Lung (tissue), 12 donors: ENCODE results near the gene OR8S1. TPM values are rescaled to one million over a fixed set of nuclear protein-coding genes. Genes with fewer than 3 reads are reported as not detected.
"Not testable (repeated sequence)": the region's sequence is repeated elsewhere in the genome, so short reads cannot be mapped to it uniquely, and the experiment has no call there.

Experiments
- ATAC-seq: fragments of 200-7000 bp; cut with Tn5 transposase; one replicate; pipeline ENCODE4 v1.9.1; 2020; ENCODE audit warnings: moderate number of reproducible peaks; ENCODE audit not compliant: insufficient read depth, low FRiP score
- DNase-seq, 3 donors: peaks; one replicate each; pipeline ENCODE4 v3.0.0-alpha.2; 2013 to 2017
- H3K27ac ChIP-seq, 2 donors: one replicate each; pipeline ENCODE4 v1.5.1; 2013; ENCODE audit warnings: mild to moderate bottlenecking in 2 of 2, moderate library complexity in 2 of 2, control low read depth in 1 of 2, inconsistent platforms in 1 of 2, low read depth in 1 of 2, low read length in 1 of 2
- H3K27me3 ChIP-seq, 3 donors: one replicate each; pipeline ENCODE4 v1.5.1; 2013; ENCODE audit warnings: low read length in 2 of 3; ENCODE audit not compliant: control insufficient read depth in 3 of 3, insufficient read depth in 3 of 3
- H3K36me3 ChIP-seq, 4 donors: one replicate each; pipeline ENCODE4 v1.5.1; 2013; ENCODE audit warnings: low read length in 4 of 4, mild to moderate bottlenecking in 1 of 4, moderate library complexity in 1 of 4; ENCODE audit not compliant: control insufficient read depth in 4 of 4, insufficient read depth in 4 of 4
- H3K4me1 ChIP-seq, 5 donors: one replicate each; pipeline ENCODE4 v1.5.1; 2013; ENCODE audit warnings: low read length in 5 of 5, mild to moderate bottlenecking in 2 of 5, moderate library complexity in 1 of 5; ENCODE audit not compliant: control insufficient read depth in 5 of 5, insufficient read depth in 5 of 5
- H3K4me3 ChIP-seq: one replicate; pipeline ENCODE4 v1.5.1; 2013; ENCODE audit warnings: mild to moderate bottlenecking, control low read depth, moderate library complexity
- H3K9ac ChIP-seq, 2 donors: one replicate each; pipeline ENCODE4 v1.5.1; 2013; ENCODE audit warnings: low read length in 2 of 2, control low read depth in 1 of 2; ENCODE audit not compliant: insufficient read depth in 1 of 2
- H3K9me3 ChIP-seq, 4 donors: one replicate each; pipeline ENCODE4 v1.5.1; 2013; ENCODE audit warnings: low read length in 3 of 4, mild to moderate bottlenecking in 1 of 4, moderate library complexity in 1 of 4; ENCODE audit not compliant: control insufficient read depth in 4 of 4, insufficient read depth in 3 of 4
- WGBS, 2 donors: extraction: QIAGEN DNeasy Blood & Tissue Kit; methylation state at CpG; one replicate each; pipeline ENCODE4 v1.1.7; 2013; 5-methylcytosine and 5-hydroxymethylcytosine counted together
- polyA plus RNA-seq, 2 donors: library from polyadenylated mRNA; stranded (reverse); fragments of 200-250 nt; gene quantifications; one replicate each; pipeline ENCODE4 v1.2.1, GENCODE V29; 2013
- total RNA-seq, 2 donors: library from RNA; depleted of rRNA in 1 of 2; stranded (reverse); fragments of >200 nt in 1 of 2; gene quantifications; one replicate each; pipeline ENCODE4 v1.2.1, GENCODE V29; 2014 to 2021
- TF ChIP-seq, protein P1 (sequence below): IDR thresholded peaks from 2 replicates; pipeline ENCODE4 v1.5.1; 2012; ENCODE audit warnings: mild to moderate bottlenecking; ENCODE audit errors: control extremely low read depth, extremely low read depth
- donor health status: control.
- donor health status: control.
- donor health status: Bipolar disorder and iron deficiency.
- donor health status: healthy.
- donor health status: DM: yes; HTN: yes; CAD: no.

Gene OR8S1
- total and polyA plus RNA-seq, 4 donors = not detected

DNA sequence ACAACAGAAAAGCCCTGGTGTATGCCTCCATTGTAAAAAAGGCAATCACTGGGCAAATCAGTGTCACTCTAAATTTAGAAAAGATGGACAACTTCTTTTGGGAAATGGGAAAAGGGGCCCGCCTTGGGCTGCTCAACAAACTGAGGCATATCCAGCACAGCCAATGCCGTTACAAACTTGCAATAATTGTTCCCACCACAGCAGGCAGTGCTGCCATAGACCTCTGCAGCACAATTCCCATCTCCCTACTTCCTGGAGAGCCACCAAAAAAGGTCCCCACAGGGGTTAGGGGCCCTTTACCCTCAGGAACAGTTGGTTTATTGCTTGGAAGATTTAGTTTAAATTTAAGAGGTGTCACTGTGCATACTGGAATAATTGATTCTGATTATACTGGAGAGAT, 16.4 kb upstream of the OR8S1 start:
- no peak for ATAC-seq
- Histone ChIP-seq H3K9ac (no peak overlapping the region), H3K9me3 (peaks cover 0 to 6% (median 0%) of the 10 kb centered on the region in 4 donors), H3K4me3 (no peak overlapping the region), H3K36me3 (no peaks in the 10 kb centered on the region), H3K27ac (no peak overlapping the region), H3K27me3 (no peaks in the 10 kb centered on the region), H3K4me1 (no peaks in the 10 kb centered on the region)
- TF ChIP-seq, protein P1, sequence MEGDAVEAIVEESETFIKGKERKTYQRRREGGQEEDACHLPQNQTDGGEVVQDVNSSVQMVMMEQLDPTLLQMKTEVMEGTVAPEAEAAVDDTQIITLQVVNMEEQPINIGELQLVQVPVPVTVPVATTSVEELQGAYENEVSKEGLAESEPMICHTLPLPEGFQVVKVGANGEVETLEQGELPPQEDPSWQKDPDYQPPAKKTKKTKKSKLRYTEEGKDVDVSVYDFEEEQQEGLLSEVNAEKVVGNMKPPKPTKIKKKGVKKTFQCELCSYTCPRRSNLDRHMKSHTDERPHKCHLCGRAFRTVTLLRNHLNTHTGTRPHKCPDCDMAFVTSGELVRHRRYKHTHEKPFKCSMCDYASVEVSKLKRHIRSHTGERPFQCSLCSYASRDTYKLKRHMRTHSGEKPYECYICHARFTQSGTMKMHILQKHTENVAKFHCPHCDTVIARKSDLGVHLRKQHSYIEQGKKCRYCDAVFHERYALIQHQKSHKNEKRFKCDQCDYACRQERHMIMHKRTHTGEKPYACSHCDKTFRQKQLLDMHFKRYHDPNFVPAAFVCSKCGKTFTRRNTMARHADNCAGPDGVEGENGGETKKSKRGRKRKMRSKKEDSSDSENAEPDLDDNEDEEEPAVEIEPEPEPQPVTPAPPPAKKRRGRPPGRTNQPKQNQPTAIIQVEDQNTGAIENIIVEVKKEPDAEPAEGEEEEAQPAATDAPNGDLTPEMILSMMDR = no peak
- WGBS, 2 donors = 75 to 88% methylated on average over 2 of the region's 2 CpGs
- DNase-seq = no peak

DNA sequence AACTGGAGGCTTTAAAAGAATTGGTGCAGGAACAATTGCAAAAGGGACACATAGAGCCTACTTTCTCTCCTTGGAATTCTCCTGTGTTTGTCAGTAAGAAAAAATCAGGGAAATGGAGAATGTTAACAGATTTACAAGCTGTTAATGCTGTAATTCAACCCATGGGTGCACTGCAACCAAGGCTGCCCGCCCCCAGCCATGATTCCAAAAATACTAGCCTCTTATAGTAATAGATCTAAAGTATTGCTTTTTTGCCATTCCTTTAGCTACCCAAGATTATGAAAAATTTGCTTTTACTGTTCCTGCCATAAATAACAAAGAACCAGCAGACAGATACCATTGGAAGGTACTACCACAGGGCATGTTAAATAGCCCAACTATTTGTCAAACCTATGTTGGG, 15.3 kb upstream of the OR8S1 start:
- Histone ChIP-seq H3K4me3 (no peak overlapping the region), H3K27ac (no peak overlapping the region), H3K4me1 (no peaks in the 10 kb centered on the region), H3K27me3 (no peaks in the 10 kb centered on the region), H3K9ac (no peak overlapping the region), H3K9me3 (peaks cover 0 to 6% (median 0%) of the 10 kb centered on the region in 4 donors), H3K36me3 (no peaks in the 10 kb centered on the region)
- no peak for DNase-seq
- WGBS, 2 donors = 34 to 50% methylated on average over 1 of the region's 1 CpG
- ATAC-seq = no peak
- TF ChIP-seq, protein P1 = no peak

DNA sequence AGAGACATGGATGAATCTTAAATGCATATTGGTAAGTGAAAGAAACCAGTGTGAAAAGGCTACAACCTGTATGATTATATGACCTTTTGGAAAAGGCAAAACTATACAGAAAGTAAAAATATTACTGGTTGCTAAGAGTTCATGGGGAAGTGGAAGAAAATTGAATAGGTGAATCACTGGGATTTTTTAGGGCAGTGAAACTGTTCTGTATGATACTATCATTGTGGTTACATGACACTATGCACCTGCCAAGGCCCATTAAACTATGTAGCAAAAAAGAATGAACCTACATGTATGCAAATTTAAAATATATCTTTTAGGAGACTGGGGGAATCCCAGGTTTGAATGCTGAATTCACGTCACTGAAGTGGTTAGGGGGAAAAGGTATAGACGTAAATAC, 12.6 kb upstream of the OR8S1 start:
- H3K9ac ChIP-seq = no peak overlapping the region
- WGBS, 2 donors = 66 to 93% methylated on average over 2 of the region's 2 CpGs
- DNase-seq (no peak), ATAC-seq (no peak)
- no peaks in the 10 kb centered on the region for H3K27me3 ChIP-seq
- H3K9me3 ChIP-seq = peaks cover 0 to 6% (median 0%) of the 10 kb centered on the region in 4 donors
- no peaks in the 10 kb centered on the region for H3K36me3 ChIP-seq
- H3K4me1 ChIP-seq = no peaks in the 10 kb centered on the region
- no peak overlapping the region for H3K27ac ChIP-seq
- TF ChIP-seq, protein P1 = no peak
- H3K4me3 ChIP-seq = no peak overlapping the region

DNA sequence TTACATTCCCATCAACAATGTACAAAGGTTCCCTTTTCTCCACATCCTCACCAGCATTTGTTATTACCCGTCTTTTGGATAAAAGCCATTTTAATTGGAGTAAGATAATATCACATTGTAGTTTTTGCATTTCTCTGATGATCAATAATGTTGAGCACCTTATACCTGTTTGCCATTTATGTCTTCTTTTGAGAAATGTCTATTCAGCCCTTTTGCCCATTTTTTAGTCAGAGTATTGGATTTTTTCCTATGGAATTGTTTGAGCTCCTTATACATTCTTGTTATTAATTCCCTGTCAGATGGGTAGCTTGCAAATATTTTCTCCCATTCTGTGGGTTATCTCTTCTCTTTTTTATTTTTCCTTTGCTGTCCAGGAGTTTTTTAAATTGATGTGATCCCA, 10.7 kb upstream of the OR8S1 start:
- no peak for ATAC-seq
- Histone ChIP-seq H3K9me3 (peaks cover 0 to 6% (median 0%) of the 10 kb centered on the region in 4 donors), H3K27me3 (no peaks in the 10 kb centered on the region), H3K4me3 (no peak overlapping the region), H3K27ac (no peak overlapping the region), H3K4me1 (no peaks in the 10 kb centered on the region), H3K9ac (no peak overlapping the region), H3K36me3 (no peaks in the 10 kb centered on the region)
- 90 to 96% methylated on average over 1 of the region's 1 CpG for WGBS, 2 donors
- DNase-seq = no peak
- TF ChIP-seq, protein P1 = no peak

DNA sequence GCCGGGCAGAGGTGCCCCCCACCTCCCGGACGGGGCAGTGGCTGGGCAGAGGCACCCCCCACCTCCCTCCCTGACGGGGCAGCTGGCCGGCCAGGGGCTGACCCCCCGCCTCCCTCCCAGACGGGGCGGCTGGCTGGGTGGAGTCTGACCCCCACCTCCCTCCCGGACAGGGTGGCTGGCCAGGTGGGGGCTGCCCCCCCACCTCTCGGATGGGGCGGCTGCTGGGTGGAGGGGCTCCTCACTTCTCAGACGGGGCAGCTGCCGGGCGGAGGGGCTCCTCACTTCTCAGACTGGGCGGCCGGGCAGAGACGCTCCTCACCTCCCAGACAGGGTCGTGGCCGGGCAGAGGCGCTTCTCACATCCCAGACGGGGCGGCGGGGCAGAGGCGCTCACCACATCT, 5.1 kb upstream of the OR8S1 start:
- not testable (repeated sequence) for H3K4me3 ChIP-seq, H3K27me3 ChIP-seq, ATAC-seq, H3K9ac ChIP-seq, H3K9me3 ChIP-seq, H3K27ac ChIP-seq, H3K4me1 ChIP-seq, H3K36me3 ChIP-seq, DNase-seq
- 89 to 96% methylated on average over 23 to 24 of the region's 24 CpGs for WGBS, 2 donors
